Measurements from ENCODE around the gene EXOC6B. TPM values are rescaled to one million over a fixed set of nuclear protein-coding genes. Genes with fewer than 3 reads are reported as not detected.

EXOC6B gene
- total RNA-seq, 1 donor, result 24.6 TPM

DNA sequence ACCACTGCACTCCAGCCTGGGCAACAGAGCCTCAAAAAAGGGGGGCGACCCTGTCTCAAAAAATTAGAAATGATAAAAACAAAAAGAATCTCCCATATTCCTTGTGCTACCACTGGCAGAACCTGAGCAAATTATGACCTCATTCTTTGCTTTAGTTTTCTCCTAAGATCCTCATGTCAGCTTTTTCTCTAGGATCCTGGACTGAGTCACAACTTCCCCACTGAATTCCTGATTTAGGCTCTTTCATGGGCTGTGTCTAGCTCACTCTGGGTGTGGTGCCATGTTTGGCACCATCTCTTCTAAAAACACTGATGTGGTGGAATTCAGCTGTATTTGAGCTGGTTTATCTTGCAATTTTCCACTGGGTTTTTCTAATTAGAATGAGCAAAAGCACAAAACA lies 37.1 kb downstream of the EXOC6B start:
- TF ChIP-seq, protein P1, sequence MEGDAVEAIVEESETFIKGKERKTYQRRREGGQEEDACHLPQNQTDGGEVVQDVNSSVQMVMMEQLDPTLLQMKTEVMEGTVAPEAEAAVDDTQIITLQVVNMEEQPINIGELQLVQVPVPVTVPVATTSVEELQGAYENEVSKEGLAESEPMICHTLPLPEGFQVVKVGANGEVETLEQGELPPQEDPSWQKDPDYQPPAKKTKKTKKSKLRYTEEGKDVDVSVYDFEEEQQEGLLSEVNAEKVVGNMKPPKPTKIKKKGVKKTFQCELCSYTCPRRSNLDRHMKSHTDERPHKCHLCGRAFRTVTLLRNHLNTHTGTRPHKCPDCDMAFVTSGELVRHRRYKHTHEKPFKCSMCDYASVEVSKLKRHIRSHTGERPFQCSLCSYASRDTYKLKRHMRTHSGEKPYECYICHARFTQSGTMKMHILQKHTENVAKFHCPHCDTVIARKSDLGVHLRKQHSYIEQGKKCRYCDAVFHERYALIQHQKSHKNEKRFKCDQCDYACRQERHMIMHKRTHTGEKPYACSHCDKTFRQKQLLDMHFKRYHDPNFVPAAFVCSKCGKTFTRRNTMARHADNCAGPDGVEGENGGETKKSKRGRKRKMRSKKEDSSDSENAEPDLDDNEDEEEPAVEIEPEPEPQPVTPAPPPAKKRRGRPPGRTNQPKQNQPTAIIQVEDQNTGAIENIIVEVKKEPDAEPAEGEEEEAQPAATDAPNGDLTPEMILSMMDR (IDR thresholded peaks at IDR 0.05; ENCODE audit: extremely low read depth, low read depth, low read length), result no peak
- H3K9me3 ChIP-seq (ENCODE audit: low read depth, low read length), result no peaks in the 10 kb centered on the region
- H3K4me3 ChIP-seq (ENCODE audit: insufficient read depth, low read length), result no peak overlapping the region
- H4K20me1 ChIP-seq (ENCODE audit: insufficient read depth, low read length), result peaks cover 12% of the 10 kb centered on the region
- H3K27me3 ChIP-seq (ENCODE audit: insufficient read depth, low read length), result no peaks in the 10 kb centered on the region
- no peaks in the 10 kb centered on the region for H3K36me3 ChIP-seq (ENCODE audit: insufficient read depth, low read length)
- H3K79me2 ChIP-seq (ENCODE audit: insufficient read depth, low read length), result peaks cover 9% of the 10 kb centered on the region
- DNase-seq (ENCODE audit: insufficient read length, low spot score, missing footprints), result peak; percentile 89
- peaks cover 7% of the 10 kb centered on the region for H3K4me1 ChIP-seq (ENCODE audit: insufficient read depth, low read length)
- no peak overlapping the region for H3K4me2 ChIP-seq (ENCODE audit: insufficient read depth, low read length)
- H3K27ac ChIP-seq (ENCODE audit: low read depth, low read length), result no peak overlapping the region
- no peak overlapping the region for H2AFZ ChIP-seq (ENCODE audit: low read length)

DNA sequence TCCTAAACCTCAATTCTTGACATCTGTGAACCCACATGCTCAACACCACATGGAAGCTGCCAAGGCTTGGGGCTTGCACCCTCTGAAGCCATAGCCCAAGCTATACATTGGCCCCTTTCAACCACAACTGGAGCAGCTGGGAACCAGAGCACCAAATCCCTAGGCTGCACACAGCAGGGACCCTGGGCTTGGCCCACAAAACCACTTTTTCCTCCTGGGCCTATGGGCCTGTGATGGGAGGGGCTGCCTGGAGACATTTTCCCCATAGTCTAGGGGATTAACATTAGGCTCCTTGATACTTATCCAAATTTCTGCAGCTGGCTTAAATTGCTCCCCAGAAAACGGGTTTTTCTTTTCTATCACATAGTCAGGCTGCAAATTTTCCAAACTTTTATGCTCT lies 40.3 kb downstream of the EXOC6B start:
- no peak for DNase-seq (ENCODE audit: insufficient read length, low spot score, missing footprints)
- Histone ChIP-seq H3K9me3 (ENCODE audit: low read depth, low read length) (no peaks in the 10 kb centered on the region), H3K27me3 (ENCODE audit: insufficient read depth, low read length) (no peaks in the 10 kb centered on the region), H2AFZ (ENCODE audit: low read length) (no peak overlapping the region), H4K20me1 (ENCODE audit: insufficient read depth, low read length) (peaks cover 8% of the 10 kb centered on the region), H3K4me3 (ENCODE audit: insufficient read depth, low read length) (no peak overlapping the region), H3K4me1 (ENCODE audit: insufficient read depth, low read length) (peaks cover 6% of the 10 kb centered on the region), H3K4me2 (ENCODE audit: insufficient read depth, low read length) (no peak overlapping the region), H3K79me2 (ENCODE audit: insufficient read depth, low read length) (no peaks in the 10 kb centered on the region), H3K36me3 (ENCODE audit: insufficient read depth, low read length) (no peaks in the 10 kb centered on the region), H3K27ac (ENCODE audit: low read depth, low read length) (no peak overlapping the region)
- TF ChIP-seq, protein P1 (IDR thresholded peaks at IDR 0.05; ENCODE audit: extremely low read depth, low read depth, low read length), result no peak

GRCh38 chr2:72782520-72782919 lies 43.3 kb downstream of the EXOC6B start:
- H3K4me2 ChIP-seq (ENCODE audit: insufficient read depth, low read length), result no peak overlapping the region
- H3K27me3 ChIP-seq (ENCODE audit: insufficient read depth, low read length), result no peaks in the 10 kb centered on the region
- no peaks in the 10 kb centered on the region for H3K4me1 ChIP-seq (ENCODE audit: insufficient read depth, low read length)
- no peaks in the 10 kb centered on the region for H3K36me3 ChIP-seq (ENCODE audit: insufficient read depth, low read length)
- no peak overlapping the region for H3K27ac ChIP-seq (ENCODE audit: low read depth, low read length)
- no peaks in the 10 kb centered on the region for H3K79me2 ChIP-seq (ENCODE audit: insufficient read depth, low read length)
- peaks cover 3% of the 10 kb centered on the region for H4K20me1 ChIP-seq (ENCODE audit: insufficient read depth, low read length)
- no peak for DNase-seq (ENCODE audit: insufficient read length, low spot score, missing footprints)
- TF ChIP-seq, protein P1 (IDR thresholded peaks at IDR 0.05; ENCODE audit: extremely low read depth, low read depth, low read length), result no peak
- no peaks in the 10 kb centered on the region for H3K9me3 ChIP-seq (ENCODE audit: low read depth, low read length)
- H3K4me3 ChIP-seq (ENCODE audit: insufficient read depth, low read length), result no peak overlapping the region
- H2AFZ ChIP-seq (ENCODE audit: low read length), result no peak overlapping the region

DNA sequence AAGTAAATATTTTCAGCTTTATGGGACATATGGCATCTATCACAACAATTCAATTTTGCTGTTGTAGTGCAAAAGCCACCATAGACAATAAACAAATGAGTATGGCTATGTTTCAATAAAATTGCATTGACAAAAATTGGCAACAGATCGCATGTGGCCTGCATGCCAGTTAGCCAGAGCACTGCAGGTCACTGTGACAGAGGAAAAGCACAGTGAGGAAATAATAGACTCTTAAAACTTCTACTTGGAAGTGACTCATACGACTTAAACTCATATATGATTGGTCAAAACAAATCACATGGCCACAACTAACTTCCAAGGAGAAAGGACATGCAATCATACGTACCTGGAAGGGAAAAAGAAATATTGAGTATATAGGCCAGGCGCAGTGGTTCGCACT lies 44.4 kb downstream of the EXOC6B start:
- H2AFZ ChIP-seq (ENCODE audit: low read length), result no peak overlapping the region
- no peaks in the 10 kb centered on the region for H3K27me3 ChIP-seq (ENCODE audit: insufficient read depth, low read length)
- H3K9me3 ChIP-seq (ENCODE audit: low read depth, low read length), result no peaks in the 10 kb centered on the region
- H3K79me2 ChIP-seq (ENCODE audit: insufficient read depth, low read length), result no peaks in the 10 kb centered on the region
- peaks cover under 1% of the 10 kb centered on the region for H4K20me1 ChIP-seq (ENCODE audit: insufficient read depth, low read length)
- no peak for DNase-seq (ENCODE audit: insufficient read length, low spot score, missing footprints)
- no peak overlapping the region for H3K4me2 ChIP-seq (ENCODE audit: insufficient read depth, low read length)
- H3K36me3 ChIP-seq (ENCODE audit: insufficient read depth, low read length), result no peaks in the 10 kb centered on the region
- TF ChIP-seq, protein P1 (IDR thresholded peaks at IDR 0.05; ENCODE audit: extremely low read depth, low read depth, low read length), result no peak
- H3K4me3 ChIP-seq (ENCODE audit: insufficient read depth, low read length), result no peak overlapping the region
- no peaks in the 10 kb centered on the region for H3K4me1 ChIP-seq (ENCODE audit: insufficient read depth, low read length)
- no peak overlapping the region for H3K27ac ChIP-seq (ENCODE audit: low read depth, low read length)

All from osteoblast (primary cell).